B cell (primary cell): ENCODE data around the gene FBXO27. TPM values are rescaled to one million over a fixed set of nuclear protein-coding genes. Genes with fewer than 3 reads are reported as not detected.
"Not testable (repeated sequence)": the region's sequence is repeated elsewhere in the genome, so short reads cannot be mapped to it uniquely, and the experiment has no call there.

Experiments
- ATAC-seq: fragments of 200-7000 bp; cut with Tn5 transposase; one replicate; pipeline ENCODE4 v1.10.0; 2021; ENCODE audit warnings: low read depth, mild to moderate bottlenecking, moderate number of reproducible peaks, moderate library complexity
- CTCF ChIA-PET: fragments of 350-600 bp; sonication (Branson Sonifier 250); formaldehyde crosslinking; loops from one replicate; lab custom pipeline; 2021; ENCODE audit warnings: antibody characterized with exemption, inconsistent platforms; lab: Charles Lee
- POLR2A ChIA-PET: fragments of 350-600 bp; sonication (Branson Sonifier 250); formaldehyde crosslinking; loops from one replicate; lab custom pipeline; 2021; ENCODE audit warnings: antibody characterized with exemption; lab: Charles Lee
- DNase-seq: peaks from one replicate; pipeline ENCODE4 v3.0.0; 2013
- H2AFZ ChIP-seq: 2 replicates; pipeline ENCODE4 v1.6.1; 2012; ENCODE audit warnings: mild to moderate bottlenecking, low read depth, low read length; ENCODE audit not compliant: insufficient read depth, poor library complexity, severe bottlenecking
- H3K27ac ChIP-seq, 2 donors: 1 replicate in 1 of 2; 2 replicates in 1 of 2; pipeline ENCODE4 v1.5.1; 2012 to 2013; ENCODE audit warnings: low read length in 2 of 2, mild to moderate bottlenecking in 2 of 2, moderate library complexity in 1 of 2
- H3K27me3 ChIP-seq, 4 experiments: fragments of 200-600 bp in 1 of 4; sonication (generic) in 1 of 4; replicated peaks in 1 of 4; 1 replicate in 2 of 4; 2 replicates in 2 of 4; pipeline versions ENCODE4 v1.6.1 to v1.7.0; 2013 to 2016; ENCODE audit warnings: low read length in 3 of 4, mild to moderate bottlenecking in 2 of 4, mixed read lengths in 1 of 4, moderate library complexity in 1 of 4; ENCODE audit not compliant: insufficient read depth in 4 of 4, control insufficient read depth in 3 of 4; ENCODE audit errors: control extremely low read depth in 1 of 4
- H3K36me3 ChIP-seq, 2 experiments: replicated peaks in 1 of 2; 1 replicate in 1 of 2; 2 replicates in 1 of 2; pipeline versions ENCODE4 v1.6.1 to v1.7.1; 2013; ENCODE audit warnings: low read length in 1 of 2; ENCODE audit not compliant: insufficient read depth in 2 of 2, control insufficient read depth in 1 of 2; ENCODE audit errors: control extremely low read depth in 1 of 2, extremely low read depth in 1 of 2
- H3K4me1 ChIP-seq, 2 donors: fragments of 200-600 bp in 1 of 2; sonication (generic) in 1 of 2; 1 replicate in 1 of 2; 2 replicates in 1 of 2; pipeline versions ENCODE4 v1.5.1 to v1.6.1; 2013 to 2017; ENCODE audit warnings: low read length in 2 of 2; ENCODE audit not compliant: control insufficient read depth in 2 of 2, insufficient read depth in 2 of 2
- H3K4me2 ChIP-seq: replicated peaks from 2 replicates; pipeline ENCODE3; 2012; ENCODE audit warnings: mild to moderate bottlenecking, low read depth, low read length; ENCODE audit not compliant: poor library complexity, severe bottlenecking
- H3K4me3 ChIP-seq, 5 experiments: fragments of 200-600 bp in 1 of 5; sonication (generic) in 1 of 5; 1 replicate in 3 of 5; 2 replicates in 2 of 5; pipeline versions ENCODE4 v1.5.1 to v1.7.0; 2011 to 2016; ENCODE audit warnings: low read length in 4 of 5, mild to moderate bottlenecking in 4 of 5, low read depth in 2 of 5, control low read depth in 1 of 5, moderate library complexity in 1 of 5; ENCODE audit not compliant: insufficient read depth in 1 of 5; ENCODE audit errors: control extremely low read depth in 1 of 5, extremely low read depth in 1 of 5
- H3K79me2 ChIP-seq: fragments of 200-600 bp; sonication (generic); one replicate; pipeline ENCODE4 v1.6.0; 2016; ENCODE audit warnings: low read length; ENCODE audit not compliant: control insufficient read depth, insufficient read depth
- H3K9ac ChIP-seq: fragments of 200-600 bp; sonication (generic); 2 replicates; pipeline ENCODE4 v1.6.1; 2017; ENCODE audit warnings: mild to moderate bottlenecking, low read length, moderate library complexity
- H3K9me3 ChIP-seq, 3 donors: one replicate each; pipeline versions ENCODE4 v1.6.1 to v1.7.1; 2013; ENCODE audit warnings: low read length in 2 of 3; ENCODE audit not compliant: control insufficient read depth in 2 of 3, insufficient read depth in 1 of 3; ENCODE audit errors: control extremely low read depth in 1 of 3
- H4K20me1 ChIP-seq: 2 replicates; pipeline ENCODE4 v1.6.0; 2012; ENCODE audit warnings: mild to moderate bottlenecking, low read length; ENCODE audit not compliant: insufficient read depth, control insufficient read depth, poor library complexity, severe bottlenecking
- H3K27ac Mint-ChIP-seq: one replicate; pipeline ENCODE4 v1.8.0; 2021; ENCODE audit warnings: mixed read lengths
- H3K27me3 Mint-ChIP-seq: one replicate; pipeline ENCODE4 v1.8.0; 2021; ENCODE audit warnings: mixed read lengths
- H3K4me1 Mint-ChIP-seq: one replicate; pipeline ENCODE4 v1.8.0; 2021; ENCODE audit warnings: mixed read lengths
- H3K4me3 Mint-ChIP-seq: one replicate; pipeline ENCODE4 v1.8.0; 2021; ENCODE audit warnings: mixed read lengths
- H3K9me3 Mint-ChIP-seq: one replicate; pipeline ENCODE4 v1.8.0; 2022; ENCODE audit warnings: mixed read lengths; ENCODE audit not compliant: insufficient read depth
- CTCF ChIP-seq: fragments of 200-600 bp; IDR thresholded peaks from one replicate; pipeline ENCODE4 v1.8.0; 2022; ENCODE audit warnings: antibody characterized with exemption, mild to moderate bottlenecking
- EZH2 ChIP-seq: IDR thresholded peaks from 2 replicates; pipeline ENCODE4 v1.6.1; 2012; ENCODE audit warnings: borderline replicate concordance, low read depth, mild to moderate bottlenecking, moderate library complexity, low read length; ENCODE audit not compliant: insufficient read depth, poor library complexity, severe bottlenecking
- WGBS: methylation state at CpG from one replicate; pipeline ENCODE4 v1.1.5; 2013; ENCODE audit warnings: missing lambda C conversion rate; ENCODE audit not compliant: insufficient coverage; 5-methylcytosine and 5-hydroxymethylcytosine counted together
- intact Hi-C: fragments of 100-400 bp; cut with micrococcal nuclease; formaldehyde crosslinking; loops from one replicate; pipeline ENCODE4 v1.10.0; 2022
- polyA plus RNA-seq: library from polyadenylated mRNA; depleted of rRNA; stranded (reverse); fragments of >200 nt; gene quantifications from 2 replicates; pipeline ENCODE4 v1.2.3, GENCODE V29; 2012
- total RNA-seq, 2 donors: library from RNA; stranded (reverse); fragments of 120-200 nt in 1 of 2; gene quantifications; 1 replicate in 1 of 2; 2 replicates in 1 of 2; pipeline versions ENCODE4 v1.2.3 to v1.2.4, GENCODE V29; 2013 to 2022

The FBXO27 gene
- total and polyA plus RNA-seq, 2 donors (not counting 1 experiment from before 2014, with no cell fraction given) = 0.12 to 0.18 TPM

DNA sequence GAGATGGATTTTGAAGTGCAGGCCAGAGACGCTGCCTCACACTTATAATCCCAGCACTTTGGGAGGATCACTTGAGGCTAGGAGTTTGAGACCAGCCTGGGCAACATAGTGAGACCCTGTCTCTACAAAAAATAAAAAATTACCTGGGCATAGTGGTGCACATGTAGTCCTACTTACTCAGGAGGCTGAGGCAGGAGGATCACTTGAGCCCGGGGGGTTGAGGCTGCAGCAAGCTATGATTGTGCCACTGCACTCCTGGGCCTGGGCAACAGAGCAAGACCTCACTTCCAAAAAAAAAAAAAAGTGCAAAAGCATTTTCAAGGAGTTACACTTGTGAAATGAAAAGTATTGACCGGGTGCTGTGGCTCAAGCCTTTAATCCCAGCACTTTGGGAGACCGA is 29.2 kb downstream of the FBXO27 start:
- WGBS = 86% methylated on average over 1 of the region's 4 CpGs
- no peak for TF ChIP-seq CTCF
- Histone ChIP-seq H3K4me2 (no peak overlapping the region), H3K9ac (no peak overlapping the region), H3K79me2 (no peaks in the 10 kb centered on the region), H3K27ac (no peak overlapping the region), H4K20me1 (no peaks in the 10 kb centered on the region), H2AFZ (no peak overlapping the region), H3K4me1 (no peaks in the 10 kb centered on the region), H3K36me3 (no peaks in the 10 kb centered on the region), H3K27me3 (no peaks in the 10 kb centered on the region), H3K4me3 (no peak overlapping the region), H3K9me3 (peaks cover 0 to 4% (median 0%) of the 10 kb centered on the region in 3 donors)
- Mint-ChIP-seq H3K27ac (no peak overlapping the region), H3K27me3 (peaks cover 18% of the 10 kb centered on the region), H3K4me3 (no peak overlapping the region), H3K4me1 (no peaks in the 10 kb centered on the region), H3K9me3 (no peaks in the 10 kb centered on the region)
- DNase-seq (no peak), ATAC-seq (no peak)
- POLR2A ChIA-PET = no interaction called here
- CTCF ChIA-PET = no interaction called here
- intact Hi-C loops = no loop called here

DNA sequence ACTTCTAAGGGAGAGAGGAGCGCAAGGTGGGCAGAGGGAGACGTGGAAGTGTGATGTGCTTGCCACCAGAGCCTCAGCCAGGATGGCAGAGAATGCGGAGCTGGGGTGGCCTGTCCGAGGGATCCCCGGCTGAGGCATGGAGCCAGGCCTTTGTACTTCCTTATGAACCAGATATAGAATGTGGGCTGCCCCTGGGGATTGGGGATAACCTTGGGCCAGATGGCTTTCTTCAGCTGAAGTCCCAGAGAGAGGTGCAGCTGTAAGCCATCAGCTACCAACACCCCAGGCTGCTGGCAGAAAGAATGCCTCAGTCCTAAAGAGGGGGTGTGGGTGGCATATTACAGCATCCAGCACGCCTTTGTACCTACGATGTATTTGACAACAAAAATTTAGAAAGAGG is 31.3 kb downstream of the FBXO27 start:
- no peaks in the 10 kb centered on the region for H3K79me2 ChIP-seq
- H2AFZ ChIP-seq = no peak overlapping the region
- H4K20me1 ChIP-seq = no peaks in the 10 kb centered on the region
- WGBS = 91% methylated on average over 7 of the region's 7 CpGs
- no peaks in the 10 kb centered on the region for H3K4me1 Mint-ChIP-seq
- TF ChIP-seq CTCF (no peak), EZH2 (no peak)
- no peaks in the 10 kb centered on the region for H3K36me3 ChIP-seq
- H3K27me3 ChIP-seq = no peaks in the 10 kb centered on the region
- no peaks in the 10 kb centered on the region for H3K4me1 ChIP-seq
- H3K9ac ChIP-seq = no peak overlapping the region
- no peak overlapping the region for H3K27ac ChIP-seq
- CTCF ChIA-PET = no interaction called here
- DNase-seq (no peak), ATAC-seq (no peak)
- POLR2A ChIA-PET = no interaction called here
- no peak overlapping the region for H3K4me2 ChIP-seq
- no peak overlapping the region for H3K4me3 ChIP-seq
- no peak overlapping the region for H3K4me3 Mint-ChIP-seq
- H3K27ac Mint-ChIP-seq = no peak overlapping the region
- peaks cover 15% of the 10 kb centered on the region for H3K27me3 Mint-ChIP-seq
- peaks cover 0 to 4% (median 0%) of the 10 kb centered on the region in 3 donors for H3K9me3 ChIP-seq
- H3K9me3 Mint-ChIP-seq = no peaks in the 10 kb centered on the region
- intact Hi-C loops = no loop called here

DNA sequence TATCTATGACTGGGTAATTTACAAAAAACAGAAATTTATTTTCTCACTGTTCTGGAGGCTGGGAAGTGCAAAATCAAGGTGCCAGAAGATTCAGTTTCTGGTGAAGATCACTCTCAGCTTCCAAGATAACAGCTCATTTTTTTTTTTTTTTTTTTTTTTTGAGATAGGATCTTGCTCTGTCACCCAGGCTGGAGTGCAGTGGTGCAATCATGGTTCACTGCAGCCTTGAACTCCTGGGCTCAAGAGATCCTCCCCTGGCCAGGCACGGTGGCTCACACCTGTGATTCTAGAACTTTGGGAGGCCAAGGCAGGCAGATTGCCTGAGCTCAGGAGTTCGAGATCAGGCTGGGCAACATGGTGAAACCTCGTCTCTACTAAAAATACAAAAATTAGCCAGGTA is 34.8 kb downstream of the FBXO27 start:
- H3K36me3 ChIP-seq, H3K4me3 Mint-ChIP-seq, H3K4me2 ChIP-seq, H3K27ac ChIP-seq, ATAC-seq, H4K20me1 ChIP-seq, H3K9ac ChIP-seq, H3K79me2 ChIP-seq, intact Hi-C loops, H3K4me1 Mint-ChIP-seq, H3K27me3 ChIP-seq, H2AFZ ChIP-seq, H3K9me3 ChIP-seq, H3K4me3 ChIP-seq, CTCF ChIA-PET, POLR2A ChIA-PET, H3K4me1 ChIP-seq, H3K27ac Mint-ChIP-seq, DNase-seq, H3K9me3 Mint-ChIP-seq: not testable (repeated sequence)
- peaks cover 29% of the 10 kb centered on the region for H3K27me3 Mint-ChIP-seq
- WGBS = 83% methylated on average over 2 of the region's 3 CpGs
